Ovary (tissue), 9 donors: ENCODE results near the gene RMND1. TPM values are rescaled to one million over a fixed set of nuclear protein-coding genes. Genes with fewer than 3 reads are reported as not detected.

Experiments used
- DNase-seq, 5 donors: peaks; one replicate each; pipeline ENCODE4 v3.0.0-alpha.2; 2019 to 2020
- H3K27ac ChIP-seq, 2 donors: fragments of 200-600 bp; one replicate each; pipeline versions ENCODE4 v1.5.1 to v1.8.0; 2019 to 2022
- H3K27me3 ChIP-seq: fragments of 200-600 bp; one replicate; pipeline ENCODE4 v1.8.0; 2022
- H3K36me3 ChIP-seq: fragments of 200-600 bp; sonication (generic); one replicate; pipeline ENCODE4 v1.5.1; 2019
- H3K4me1 ChIP-seq: one replicate; pipeline ENCODE4 v1.8.1; 2013; ENCODE audit warnings: mild to moderate bottlenecking, moderate library complexity; ENCODE audit not compliant: insufficient read depth
- H3K4me3 ChIP-seq: fragments of 200-600 bp; sonication (generic); one replicate; pipeline ENCODE4 v1.5.1; 2017
- H3K9me3 ChIP-seq, 2 donors: fragments of 200-600 bp in 1 of 2; sonication (generic) in 1 of 2; one replicate each; pipeline versions ENCODE4 v1.5.1 to v1.8.1; 2013 to 2019; ENCODE audit warnings: mild to moderate bottlenecking in 1 of 2, moderate library complexity in 1 of 2
- CTCF ChIP-seq, 3 donors: fragments of 450-650 bp in 2 of 3; fragments of 200-600 bp in 1 of 3; IDR thresholded peaks; one replicate each; pipeline versions ENCODE4 v1.5.1 to v1.8.0; 2016 to 2022; ENCODE audit warnings: antibody characterized with exemption in 3 of 3, mild to moderate bottlenecking in 1 of 3
- EP300 ChIP-seq: sonication (generic); formaldehyde crosslinking; IDR thresholded peaks from one replicate; pipeline ENCODE4 v1.6.1; 2017; ENCODE audit warnings: antibody characterized with exemption
- POLR2A ChIP-seq: fragments of 450-650 bp; IDR thresholded peaks from one replicate; pipeline ENCODE4 v1.6.1; 2017; ENCODE audit warnings: antibody characterized with exemption, mild to moderate bottlenecking, moderate library complexity
- WGBS, 3 donors: extraction: QIAGEN DNeasy Blood & Tissue Kit in 1 of 3; methylation state at CpG; one replicate each; pipeline versions ENCODE4 v1.1.5 to v1.1.7; 2013 to 2017; 5-methylcytosine and 5-hydroxymethylcytosine counted together
- intact Hi-C, 4 donors: fragments of 100-400 bp; cut with DNase I; formaldehyde crosslinking; loops; one replicate each; pipeline versions ENCODE4 v1.11.0 to v1.15.1; 2022 to 2023
- polyA plus RNA-seq, 2 donors: library from polyadenylated mRNA; stranded (reverse); fragments of 200-250 nt in 1 of 2; fragments of 350-450 nt in 1 of 2; fragmentation: Illumina TruSeq in 1 of 2; extraction: RNeasy Lipid Tissue Mini Kit (QIAGEN cat#74804) in 1 of 2; gene quantifications; one replicate each; pipeline ENCODE4 v1.2.3, GENCODE V29; 2013 to 2014
- total RNA-seq, 7 donors: library from RNA; depleted of rRNA in 2 of 7; stranded (reverse); fragments of >200 nt in 2 of 7; fragmentation: NEBNext Ultra II Directional in 3 of 7; extraction: Animal tissue kit (Norgen Biotek cat#: 25700) in 3 of 7; gene quantifications; one replicate each; pipeline versions ENCODE4 v1.1.0 to v1.2.4, GENCODE V29; 2016 to 2023
- donor health status: DM: no; HTN: no; CAD: no; lungs with moderate emphysema.
- donor health status: DM: no; HTN: no; CAD: no.
- donor health status: Bipolar disorder and iron deficiency.
- donor health status: DM: yes; HTN: yes; CAD: no.
- donor health status: DM: no; HTN: no; CAD: no.
- donor health status: DM: yes; HTN: yes; CAD: no.

The RMND1 gene
- total and polyA plus RNA-seq, 9 donors, result 17.1 to 23.7 (median 20.4) TPM

DNA sequence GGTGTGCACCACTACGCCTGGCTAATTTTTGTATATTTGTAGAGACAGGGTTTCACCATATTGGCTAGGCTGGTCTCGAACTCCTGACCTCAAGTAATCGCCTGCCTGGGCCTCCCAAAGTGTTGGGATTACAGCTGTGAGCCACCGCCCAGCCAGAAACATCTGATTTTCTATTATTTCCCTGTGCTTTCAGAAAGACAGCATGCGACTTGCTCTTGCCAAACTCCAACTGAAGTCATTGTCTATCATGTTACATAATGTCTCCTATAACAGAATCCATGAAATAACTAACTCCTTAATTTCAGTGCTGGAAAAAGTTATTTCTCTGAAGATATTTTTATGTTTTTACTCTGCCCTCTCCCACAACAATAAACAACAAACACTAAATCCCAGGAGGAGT lies 8.5 kb downstream of the RMND1 start:
- intact Hi-C loops, result loop anchor here in 2 of 4 donors (5.0 kb wide), 2 partner anchors 34 to 824 kb away; no protein-coding TSS in a partner anchor
- no peaks in the 10 kb centered on the region for H3K36me3 ChIP-seq
- 82 to 92% (median 91%) methylated on average over 5 of the region's 5 CpGs for WGBS, 3 donors
- H3K27me3 ChIP-seq, result no peaks in the 10 kb centered on the region
- TF ChIP-seq CTCF (IDR thresholded peaks at IDR 0.05) (no peak), POLR2A (no peak)
- DNase-seq, result no peak
- no peak overlapping the region for H3K4me3 ChIP-seq
- H3K9me3 ChIP-seq, result no peaks in the 10 kb centered on the region
- H3K4me1 ChIP-seq, result peaks cover 7% of the 10 kb centered on the region
- H3K27ac ChIP-seq, result peak overlapping the region in 1 of 2 donors; percentile 10

GRCh38 chr6:151442371-151442770 lies 9.6 kb downstream of the RMND1 start:
- WGBS, 3 donors, result 77 to 84% (median 79%) methylated on average over 9 of the region's 9 CpGs
- Histone ChIP-seq H3K36me3 (no peaks in the 10 kb centered on the region), H3K27me3 (no peaks in the 10 kb centered on the region), H3K4me1 (peaks cover 7% of the 10 kb centered on the region), H3K27ac (no peak overlapping the region), H3K4me3 (no peak overlapping the region), H3K9me3 (no peaks in the 10 kb centered on the region)
- no peak for TF ChIP-seq CTCF (IDR thresholded peaks at IDR 0.05)
- TF ChIP-seq EP300, result no peak
- TF ChIP-seq POLR2A, result no peak
- intact Hi-C loops, result loop anchor here in 2 of 4 donors (5.0 kb wide), 2 partner anchors 35 to 825 kb away; no protein-coding TSS in a partner anchor
- DNase-seq, result no peak

DNA sequence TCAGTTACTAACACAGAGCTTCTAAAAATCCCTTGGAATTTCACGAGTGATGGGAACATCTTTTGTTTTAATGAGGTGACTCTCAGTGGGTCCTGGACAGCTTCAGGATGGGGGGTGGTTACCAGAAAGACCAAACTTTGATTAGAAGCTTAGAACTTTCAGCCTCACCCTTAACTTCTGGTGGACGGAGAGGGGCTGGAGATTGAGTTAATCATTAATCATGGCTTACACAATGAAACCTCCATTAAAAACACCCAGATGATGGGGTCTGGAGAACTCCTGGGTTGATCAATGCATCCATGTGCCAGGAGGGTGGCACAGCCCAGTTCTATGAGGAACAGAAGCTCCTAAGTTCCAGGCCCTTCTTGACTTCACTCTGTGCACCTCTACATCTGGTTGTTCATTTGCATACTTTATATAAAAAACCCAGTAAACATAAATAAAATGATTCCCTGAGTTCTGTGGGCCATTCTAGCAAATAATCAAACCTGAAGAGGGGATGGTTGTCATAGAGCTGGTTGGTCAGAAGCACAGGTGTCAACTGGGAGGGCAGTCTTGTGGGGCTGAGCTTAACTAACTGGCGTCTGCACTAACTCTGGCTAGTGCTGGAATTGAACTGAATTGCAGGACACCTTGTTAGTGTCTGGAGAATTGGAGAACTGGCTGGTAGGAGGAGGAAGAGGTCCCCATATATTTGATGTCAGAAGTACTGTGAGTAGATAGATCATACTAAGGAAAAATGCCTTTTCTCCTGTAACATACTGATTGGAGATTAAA lies 10.3 kb downstream of the RMND1 start:
- no peak for DNase-seq
- peak overlapping the region in 1 of 2 donors; percentile 39 for H3K27ac ChIP-seq
- intact Hi-C loops, result loop anchor here in 2 of 4 donors (5.0 kb wide), 2 partner anchors 36 to 826 kb away; no protein-coding TSS in a partner anchor
- no peaks in the 10 kb centered on the region for H3K36me3 ChIP-seq
- H3K4me3 ChIP-seq, result no peak overlapping the region
- no peaks in the 10 kb centered on the region for H3K9me3 ChIP-seq
- H3K4me1 ChIP-seq, result peaks cover 7% of the 10 kb centered on the region
- 59 to 65% (median 62%) methylated on average over 3 of the region's 3 CpGs for WGBS, 3 donors
- TF ChIP-seq POLR2A, result no peak
- TF ChIP-seq EP300, result no peak
- no peak for TF ChIP-seq CTCF (IDR thresholded peaks at IDR 0.05)
- no peaks in the 10 kb centered on the region for H3K27me3 ChIP-seq

GRCh38 chr6:151440930-151441329 lies 11.0 kb downstream of the RMND1 start:
- H3K9me3 ChIP-seq, result no peaks in the 10 kb centered on the region
- no peaks in the 10 kb centered on the region for H3K36me3 ChIP-seq
- 11 to 20% (median 15%) methylated on average over 2 of the region's 2 CpGs for WGBS, 3 donors
- peak overlapping the region in 1 of 2 donors; percentile 39 for H3K27ac ChIP-seq
- DNase-seq, result no peak
- intact Hi-C loops, result loop anchor here in 2 of 4 donors (5.0 kb wide), 2 partner anchors 36 to 826 kb away; no protein-coding TSS in a partner anchor
- no peaks in the 10 kb centered on the region for H3K27me3 ChIP-seq
- TF ChIP-seq EP300, result no peak
- no peak for TF ChIP-seq POLR2A
- peak in 2 of 3 donors; percentile 62 to 63 for TF ChIP-seq CTCF (IDR thresholded peaks at IDR 0.05)
- no peak overlapping the region for H3K4me3 ChIP-seq
- peaks cover 7% of the 10 kb centered on the region for H3K4me1 ChIP-seq
